Ecto neural progenitor cell (in vitro differentiated cells): ENCODE measurements around the gene PRR5L.

Source experiments
- DNase-seq: peaks from one replicate; pipeline ENCODE4 v3.0.0-alpha.2; 2018; ENCODE audit warnings: low spot score

The PRR5L gene

GRCh38 chr11:36438126-36438525 is 142.0 kb downstream of the PRR5L start:
- DNase-seq: no peak

- DNase-seq: no peak
Measured at GRCh38 chr11:36441610-36442208, 145.6 kb downstream of the PRR5L start.

- no peak for DNase-seq
Measured at GRCh38 chr11:36443661-36444060, 147.6 kb downstream of the PRR5L start.

GRCh38 chr11:36446135-36446534 is 150.0 kb downstream of the PRR5L start:
- no peak for DNase-seq

GRCh38 chr11:36447514-36447913 is 151.4 kb downstream of the PRR5L start:
- no peak for DNase-seq

- DNase-seq: no peak
Measured at GRCh38 chr11:36447947-36448346, 151.9 kb downstream of the PRR5L start.

- DNase-seq: no peak
Measured at GRCh38 chr11:36449561-36450096, 153.5 kb downstream of the PRR5L start.

- DNase-seq: no peak
Measured at GRCh38 chr11:36450110-36450572, 154.1 kb downstream of the PRR5L start.

GRCh38 chr11:36451045-36451444 is 155.0 kb downstream of the PRR5L start:
- no peak for DNase-seq

GRCh38 chr11:36451681-36452080 is 155.6 kb downstream of the PRR5L start:
- no peak for DNase-seq

GRCh38 chr11:36452236-36452940 is 156.3 kb downstream of the PRR5L start:
- DNase-seq: no peak

GRCh38 chr11:36452961-36453360 is 156.9 kb downstream of the PRR5L start:
- no peak for DNase-seq

GRCh38 chr11:36453678-36454077 is 157.6 kb downstream of the PRR5L start:
- no peak for DNase-seq

GRCh38 chr11:36454551-36454940 is 158.5 kb downstream of the PRR5L start:
- DNase-seq: no peak

GRCh38 chr11:36454941-36455631 is 159.0 kb downstream of the PRR5L start:
- DNase-seq: peak; percentile 82

- DNase-seq: peak; percentile 69
Measured at GRCh38 chr11:36455658-36456111, 159.6 kb downstream of the PRR5L start.

GRCh38 chr11:36456156-36456555 is 160.1 kb downstream of the PRR5L start:
- no peak for DNase-seq

GRCh38 chr11:36458129-36458915 is 162.2 kb downstream of the PRR5L start:
- no peak for DNase-seq

GRCh38 chr11:36459046-36459445 is 163.0 kb downstream of the PRR5L start:
- DNase-seq: no peak

- no peak for DNase-seq
Measured at GRCh38 chr11:36460220-36460619, 164.1 kb downstream of the PRR5L start.

GRCh38 chr11:36462321-36462720 is 166.2 kb downstream of the PRR5L start:
- DNase-seq: no peak

- DNase-seq: no peak
Measured at GRCh38 chr11:36463781-36464180, 167.7 kb downstream of the PRR5L start.
